ENCODE data around the gene TCF7.
A peak's percentile ranks its signal among the peaks of the same experiment; 100 is the strongest.

The TCF7 gene

GRCh38 chr5:134138416-134139376 is 24.2 kb downstream of the TCF7 start:
- Histone ChIP-seq H3K36me3 (ENCODE audit: control insufficient read depth, insufficient read depth, low read length) (peaks cover 3% of the 10 kb centered on the region), H3K4ac (ENCODE audit: low read depth, low read length) (no peak overlapping the region), H3K4me2 (ENCODE audit: low read length) (no peak overlapping the region)

GRCh38 chr5:134139377-134139851 is 24.9 kb downstream of the TCF7 start:
- peaks cover 3% of the 10 kb centered on the region for H3K36me3 ChIP-seq (ENCODE audit: control insufficient read depth, insufficient read depth, low read length)
- no peak for DNase-seq
- WGBS (ENCODE audit: extremely low coverage, insufficient coverage, low lambda C conversion rate): no CpG with 5 or more reads among the region's 4 CpGs

More at GRCh38 chr5:134138416-134139376, 24.2 kb downstream of the TCF7 start:
- H2BK15ac ChIP-seq (replicated peaks; ENCODE audit: low read depth): no peak overlapping the region
- no peak for DNase-seq
- no peak overlapping the region for H3K27ac ChIP-seq (ENCODE audit: low read depth, low read length)
- peaks cover 22% of the 10 kb centered on the region for H3K79me1 ChIP-seq (ENCODE audit: low read length)
- no peak overlapping the region for H3K23ac ChIP-seq (ENCODE audit: low read length)
- no peak overlapping the region for H3K18ac ChIP-seq (ENCODE audit: low read length)
- no CpG with 5 or more reads among the region's 3 CpGs for WGBS (ENCODE audit: extremely low coverage, insufficient coverage, low lambda C conversion rate)
- no peak overlapping the region for H2BK120ac ChIP-seq (ENCODE audit: low read depth, low read length)
- no peak overlapping the region for H4K5ac ChIP-seq (ENCODE audit: low read length)
- no peak overlapping the region for H2BK5ac ChIP-seq (ENCODE audit: low read length)
- H3K4me3 ChIP-seq (ENCODE audit: low read length): no peak overlapping the region
- no peak overlapping the region for H2AK5ac ChIP-seq (ENCODE audit: low read length)
- peaks cover 3% of the 10 kb centered on the region for H3K79me2 ChIP-seq (ENCODE audit: control insufficient read depth, insufficient read depth, low read length)
- no peak overlapping the region for H3K9ac ChIP-seq (ENCODE audit: low read length)
- H4K8ac ChIP-seq (ENCODE audit: low read depth, low read length): no peak overlapping the region
- H3K4me1 ChIP-seq (ENCODE audit: control insufficient read depth, low read depth, low read length): peaks cover 4% of the 10 kb centered on the region
- H3K56ac ChIP-seq (ENCODE audit: low read length): no peak overlapping the region
- H3K27me3 ChIP-seq (ENCODE audit: insufficient read depth, low read length, poor library complexity): no peaks in the 10 kb centered on the region

GRCh38 chr5:134139891-134140469 is 25.5 kb downstream of the TCF7 start:
- no peak overlapping the region for H3K4me2 ChIP-seq (ENCODE audit: low read length)
- peak overlapping the region; percentile 28 for H3K56ac ChIP-seq (ENCODE audit: low read length)
- H3K4me3 ChIP-seq (ENCODE audit: low read length): no peak overlapping the region
- no CpG with 5 or more reads among the region's 8 CpGs for WGBS (ENCODE audit: extremely low coverage, insufficient coverage, low lambda C conversion rate)
- no peak overlapping the region for H3K4ac ChIP-seq (ENCODE audit: low read depth, low read length)
- no peak overlapping the region for H2AK5ac ChIP-seq (ENCODE audit: low read length)
- H3K27ac ChIP-seq (ENCODE audit: low read depth, low read length): no peak overlapping the region
- H3K79me1 ChIP-seq (ENCODE audit: low read length): peaks cover 16% of the 10 kb centered on the region
- DNase-seq: no peak
- H3K9ac ChIP-seq (ENCODE audit: low read length): no peak overlapping the region
- H2BK120ac ChIP-seq (ENCODE audit: low read depth, low read length): no peak overlapping the region
- H3K23ac ChIP-seq (ENCODE audit: low read length): no peak overlapping the region
- H4K8ac ChIP-seq (ENCODE audit: low read depth, low read length): no peak overlapping the region
- H3K4me1 ChIP-seq (ENCODE audit: control insufficient read depth, low read depth, low read length): peaks cover 4% of the 10 kb centered on the region
- H2BK15ac ChIP-seq (replicated peaks; ENCODE audit: low read depth): no peak overlapping the region
- H4K5ac ChIP-seq (ENCODE audit: low read length): no peak overlapping the region
- peaks cover 4% of the 10 kb centered on the region for H3K36me3 ChIP-seq (ENCODE audit: control insufficient read depth, insufficient read depth, low read length)
- H3K18ac ChIP-seq (ENCODE audit: low read length): no peak overlapping the region
- peaks cover 1% of the 10 kb centered on the region for H3K79me2 ChIP-seq (ENCODE audit: control insufficient read depth, insufficient read depth, low read length)
- no peaks in the 10 kb centered on the region for H3K27me3 ChIP-seq (ENCODE audit: insufficient read depth, low read length, poor library complexity)
- H2BK5ac ChIP-seq (ENCODE audit: low read length): no peak overlapping the region

More at GRCh38 chr5:134139377-134139851, 24.9 kb downstream of the TCF7 start:
- no peak overlapping the region for H3K18ac ChIP-seq (ENCODE audit: low read length)
- H3K79me1 ChIP-seq (ENCODE audit: low read length): peaks cover 20% of the 10 kb centered on the region
- H3K4me3 ChIP-seq (ENCODE audit: low read length): no peak overlapping the region
- H2BK5ac ChIP-seq (ENCODE audit: low read length): no peak overlapping the region
- no peak overlapping the region for H4K5ac ChIP-seq (ENCODE audit: low read length)
- H3K56ac ChIP-seq (ENCODE audit: low read length): no peak overlapping the region
- H3K27me3 ChIP-seq (ENCODE audit: insufficient read depth, low read length, poor library complexity): no peaks in the 10 kb centered on the region
- H2BK120ac ChIP-seq (ENCODE audit: low read depth, low read length): no peak overlapping the region
- no peak overlapping the region for H4K8ac ChIP-seq (ENCODE audit: low read depth, low read length)
- peaks cover 4% of the 10 kb centered on the region for H3K4me1 ChIP-seq (ENCODE audit: control insufficient read depth, low read depth, low read length)
- no peak overlapping the region for H3K4ac ChIP-seq (ENCODE audit: low read depth, low read length)
- H3K27ac ChIP-seq (ENCODE audit: low read depth, low read length): no peak overlapping the region
- no peak overlapping the region for H3K23ac ChIP-seq (ENCODE audit: low read length)
- H3K9ac ChIP-seq (ENCODE audit: low read length): no peak overlapping the region
- H3K79me2 ChIP-seq (ENCODE audit: control insufficient read depth, insufficient read depth, low read length): peaks cover 1% of the 10 kb centered on the region
- H2AK5ac ChIP-seq (ENCODE audit: low read length): no peak overlapping the region
- no peak overlapping the region for H2BK15ac ChIP-seq (replicated peaks; ENCODE audit: low read depth)
- H3K4me2 ChIP-seq (ENCODE audit: low read length): no peak overlapping the region

GRCh38 chr5:134140530-134141201 is 26.2 kb downstream of the TCF7 start:
- peak; percentile 91 for DNase-seq
- Histone ChIP-seq H3K36me3 (ENCODE audit: control insufficient read depth, insufficient read depth, low read length) (peaks cover 9% of the 10 kb centered on the region), H3K27ac (ENCODE audit: low read depth, low read length) (no peak overlapping the region), H3K79me1 (ENCODE audit: low read length) (peaks cover 18% of the 10 kb centered on the region), H4K5ac (ENCODE audit: low read length) (no peak overlapping the region), H2AK5ac (ENCODE audit: low read length) (no peak overlapping the region), H3K4me2 (ENCODE audit: low read length) (no peak overlapping the region), H3K4me1 (ENCODE audit: control insufficient read depth, low read depth, low read length) (peaks cover 4% of the 10 kb centered on the region), H2BK120ac (ENCODE audit: low read depth, low read length) (no peak overlapping the region), H3K4ac (ENCODE audit: low read depth, low read length) (no peak overlapping the region), H3K9ac (ENCODE audit: low read length) (peak overlapping the region; percentile 7), H3K56ac (ENCODE audit: low read length) (no peak overlapping the region), H3K27me3 (ENCODE audit: insufficient read depth, low read length, poor library complexity) (no peaks in the 10 kb centered on the region), H3K18ac (ENCODE audit: low read length) (no peak overlapping the region), H3K79me2 (ENCODE audit: control insufficient read depth, insufficient read depth, low read length) (peaks cover 1% of the 10 kb centered on the region), H3K4me3 (ENCODE audit: low read length) (no peak overlapping the region), H4K8ac (ENCODE audit: low read depth, low read length) (no peak overlapping the region), H2BK15ac (replicated peaks; ENCODE audit: low read depth) (no peak overlapping the region), H2BK5ac (ENCODE audit: low read length) (no peak overlapping the region), H3K23ac (ENCODE audit: low read length) (no peak overlapping the region)
- no CpG with 5 or more reads among the region's 8 CpGs for WGBS (ENCODE audit: extremely low coverage, insufficient coverage, low lambda C conversion rate)

GRCh38 chr5:134141331-134142050 is 27.0 kb downstream of the TCF7 start:
- peaks cover 11% of the 10 kb centered on the region for H3K36me3 ChIP-seq (ENCODE audit: control insufficient read depth, insufficient read depth, low read length)
- no peak overlapping the region for H3K56ac ChIP-seq (ENCODE audit: low read length)
- H2BK120ac ChIP-seq (ENCODE audit: low read depth, low read length): no peak overlapping the region
- H2BK5ac ChIP-seq (ENCODE audit: low read length): no peak overlapping the region
- H3K4ac ChIP-seq (ENCODE audit: low read depth, low read length): no peak overlapping the region
- H2AK5ac ChIP-seq (ENCODE audit: low read length): no peak overlapping the region
- no peak overlapping the region for H3K9ac ChIP-seq (ENCODE audit: low read length)
- H2BK15ac ChIP-seq (replicated peaks; ENCODE audit: low read depth): no peak overlapping the region
- H3K23ac ChIP-seq (ENCODE audit: low read length): no peak overlapping the region
- H4K5ac ChIP-seq (ENCODE audit: low read length): no peak overlapping the region
- no peak overlapping the region for H3K4me3 ChIP-seq (ENCODE audit: low read length)
- no peak overlapping the region for H3K27ac ChIP-seq (ENCODE audit: low read depth, low read length)
- H3K4me2 ChIP-seq (ENCODE audit: low read length): no peak overlapping the region
- peaks cover 4% of the 10 kb centered on the region for H3K4me1 ChIP-seq (ENCODE audit: control insufficient read depth, low read depth, low read length)
- no peak overlapping the region for H4K8ac ChIP-seq (ENCODE audit: low read depth, low read length)
- peaks cover 14% of the 10 kb centered on the region for H3K79me1 ChIP-seq (ENCODE audit: low read length)
- H3K79me2 ChIP-seq (ENCODE audit: control insufficient read depth, insufficient read depth, low read length): peaks cover 1% of the 10 kb centered on the region
- WGBS (ENCODE audit: extremely low coverage, insufficient coverage, low lambda C conversion rate): no CpG with 5 or more reads among the region's 9 CpGs
- H3K27me3 ChIP-seq (ENCODE audit: insufficient read depth, low read length, poor library complexity): no peaks in the 10 kb centered on the region
- H3K18ac ChIP-seq (ENCODE audit: low read length): no peak overlapping the region
- no peak for DNase-seq
